HL-60 (cell line): ENCODE results near the gene SKP1.

Source experiments
- GABPA ChIP-seq: IDR thresholded peaks from 2 replicates; pipeline ENCODE4 v1.6.1; 2012; ENCODE audit warnings: low read depth
- POLR2AphosphoS5 ChIP-seq: IDR thresholded peaks from 2 replicates; pipeline ENCODE4 v1.6.1; 2012; ENCODE audit warnings: low read depth
- TF ChIP-seq, protein P1 (sequence below): IDR thresholded peaks from one replicate; pipeline ENCODE4 v1.5.1; 2011; ENCODE audit warnings: low read length, control low read depth, inconsistent platforms; ENCODE audit not compliant: insufficient read depth
- TF ChIP-seq, protein P2 (sequence below): IDR thresholded peaks from 2 replicates; pipeline ENCODE4 v1.6.1; 2012; ENCODE audit warnings: low read depth; ENCODE audit not compliant: insufficient replicate concordance

- TF ChIP-seq, protein P1, sequence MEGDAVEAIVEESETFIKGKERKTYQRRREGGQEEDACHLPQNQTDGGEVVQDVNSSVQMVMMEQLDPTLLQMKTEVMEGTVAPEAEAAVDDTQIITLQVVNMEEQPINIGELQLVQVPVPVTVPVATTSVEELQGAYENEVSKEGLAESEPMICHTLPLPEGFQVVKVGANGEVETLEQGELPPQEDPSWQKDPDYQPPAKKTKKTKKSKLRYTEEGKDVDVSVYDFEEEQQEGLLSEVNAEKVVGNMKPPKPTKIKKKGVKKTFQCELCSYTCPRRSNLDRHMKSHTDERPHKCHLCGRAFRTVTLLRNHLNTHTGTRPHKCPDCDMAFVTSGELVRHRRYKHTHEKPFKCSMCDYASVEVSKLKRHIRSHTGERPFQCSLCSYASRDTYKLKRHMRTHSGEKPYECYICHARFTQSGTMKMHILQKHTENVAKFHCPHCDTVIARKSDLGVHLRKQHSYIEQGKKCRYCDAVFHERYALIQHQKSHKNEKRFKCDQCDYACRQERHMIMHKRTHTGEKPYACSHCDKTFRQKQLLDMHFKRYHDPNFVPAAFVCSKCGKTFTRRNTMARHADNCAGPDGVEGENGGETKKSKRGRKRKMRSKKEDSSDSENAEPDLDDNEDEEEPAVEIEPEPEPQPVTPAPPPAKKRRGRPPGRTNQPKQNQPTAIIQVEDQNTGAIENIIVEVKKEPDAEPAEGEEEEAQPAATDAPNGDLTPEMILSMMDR: no peak
- TF ChIP-seq POLR2AphosphoS5 (no peak), GABPA (no peak)
- TF ChIP-seq, protein P2, sequence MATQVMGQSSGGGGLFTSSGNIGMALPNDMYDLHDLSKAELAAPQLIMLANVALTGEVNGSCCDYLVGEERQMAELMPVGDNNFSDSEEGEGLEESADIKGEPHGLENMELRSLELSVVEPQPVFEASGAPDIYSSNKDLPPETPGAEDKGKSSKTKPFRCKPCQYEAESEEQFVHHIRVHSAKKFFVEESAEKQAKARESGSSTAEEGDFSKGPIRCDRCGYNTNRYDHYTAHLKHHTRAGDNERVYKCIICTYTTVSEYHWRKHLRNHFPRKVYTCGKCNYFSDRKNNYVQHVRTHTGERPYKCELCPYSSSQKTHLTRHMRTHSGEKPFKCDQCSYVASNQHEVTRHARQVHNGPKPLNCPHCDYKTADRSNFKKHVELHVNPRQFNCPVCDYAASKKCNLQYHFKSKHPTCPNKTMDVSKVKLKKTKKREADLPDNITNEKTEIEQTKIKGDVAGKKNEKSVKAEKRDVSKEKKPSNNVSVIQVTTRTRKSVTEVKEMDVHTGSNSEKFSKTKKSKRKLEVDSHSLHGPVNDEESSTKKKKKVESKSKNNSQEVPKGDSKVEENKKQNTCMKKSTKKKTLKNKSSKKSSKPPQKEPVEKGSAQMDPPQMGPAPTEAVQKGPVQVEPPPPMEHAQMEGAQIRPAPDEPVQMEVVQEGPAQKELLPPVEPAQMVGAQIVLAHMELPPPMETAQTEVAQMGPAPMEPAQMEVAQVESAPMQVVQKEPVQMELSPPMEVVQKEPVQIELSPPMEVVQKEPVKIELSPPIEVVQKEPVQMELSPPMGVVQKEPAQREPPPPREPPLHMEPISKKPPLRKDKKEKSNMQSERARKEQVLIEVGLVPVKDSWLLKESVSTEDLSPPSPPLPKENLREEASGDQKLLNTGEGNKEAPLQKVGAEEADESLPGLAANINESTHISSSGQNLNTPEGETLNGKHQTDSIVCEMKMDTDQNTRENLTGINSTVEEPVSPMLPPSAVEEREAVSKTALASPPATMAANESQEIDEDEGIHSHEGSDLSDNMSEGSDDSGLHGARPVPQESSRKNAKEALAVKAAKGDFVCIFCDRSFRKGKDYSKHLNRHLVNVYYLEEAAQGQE: no peak
These were observed 61.0 kb downstream of the SKP1 start for GRCh38 chr5:134115806-134116175.
